SHP77 treated with DMSO at 0.1 percent for 48 hours (cell line): ENCODE measurements around the gene CROCC2.

ENCODE experiments used
- DNase-seq: peaks from one replicate; lab custom pipeline; 2025; lab: John Stamatoyannopoulos, UW

The CROCC2 gene

DNA sequence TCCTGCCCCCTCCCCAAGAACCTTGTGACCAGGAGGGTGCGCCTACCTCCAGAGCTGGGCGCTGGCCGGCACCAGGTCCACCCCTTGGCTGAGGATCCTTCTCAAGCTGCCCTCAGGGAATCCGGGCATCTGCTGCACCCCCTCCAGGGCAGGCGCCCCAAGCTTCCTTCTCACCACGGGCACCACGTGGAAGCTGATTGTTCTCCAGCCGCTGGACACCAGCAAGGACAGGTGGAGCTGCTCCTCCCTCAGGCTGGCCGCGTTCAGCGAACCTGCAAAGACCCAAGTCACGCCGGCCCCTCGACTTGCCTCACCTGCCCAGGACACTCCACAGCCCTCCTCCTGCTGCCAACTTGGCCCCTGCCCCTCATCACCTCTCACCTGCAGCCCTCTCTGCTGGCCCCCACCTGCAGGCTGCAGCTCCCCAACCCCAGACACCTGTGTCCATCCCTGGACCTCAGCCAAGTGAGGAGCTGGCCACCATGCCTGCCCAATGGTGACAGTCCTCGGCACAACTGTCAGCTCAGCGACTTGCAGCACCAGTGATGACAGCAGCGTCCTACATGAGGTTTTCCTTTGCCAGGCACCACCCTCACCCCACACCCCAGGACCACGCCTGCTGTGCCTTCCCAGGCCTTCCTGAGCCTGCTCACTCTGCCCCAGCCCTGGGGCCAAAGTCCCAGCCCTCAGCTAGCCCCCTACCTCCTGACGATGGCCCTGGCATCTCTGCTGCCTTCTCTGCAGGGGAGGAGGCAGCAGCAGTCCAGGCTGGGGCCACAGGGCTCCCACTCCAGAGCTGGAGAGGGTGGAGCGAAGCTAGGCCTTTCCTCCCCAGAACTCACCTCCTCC is 14.4 kb upstream of the CROCC2 start:
- no peak for DNase-seq

DNA sequence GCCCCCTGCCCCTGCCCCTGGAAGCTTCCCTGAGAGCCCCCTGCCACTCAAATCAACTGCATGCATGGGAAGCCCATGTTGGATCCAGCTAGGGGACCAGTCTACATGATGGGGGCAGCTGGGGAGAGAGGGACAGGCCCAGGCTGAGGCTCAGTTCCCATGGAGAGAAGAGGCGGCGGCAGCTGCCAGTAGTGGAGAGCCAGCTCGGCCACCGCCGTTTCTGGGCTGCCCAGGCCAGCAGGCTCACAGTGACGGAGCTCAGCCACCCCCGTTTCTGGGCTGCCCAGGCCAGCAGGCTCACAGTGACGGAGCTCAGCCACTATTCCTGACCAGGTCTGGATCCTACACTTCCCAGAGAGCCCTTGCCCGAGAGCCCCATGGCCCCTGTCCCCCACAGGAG is 13.8 kb upstream of the CROCC2 start:
- DNase-seq, result no peak

DNA sequence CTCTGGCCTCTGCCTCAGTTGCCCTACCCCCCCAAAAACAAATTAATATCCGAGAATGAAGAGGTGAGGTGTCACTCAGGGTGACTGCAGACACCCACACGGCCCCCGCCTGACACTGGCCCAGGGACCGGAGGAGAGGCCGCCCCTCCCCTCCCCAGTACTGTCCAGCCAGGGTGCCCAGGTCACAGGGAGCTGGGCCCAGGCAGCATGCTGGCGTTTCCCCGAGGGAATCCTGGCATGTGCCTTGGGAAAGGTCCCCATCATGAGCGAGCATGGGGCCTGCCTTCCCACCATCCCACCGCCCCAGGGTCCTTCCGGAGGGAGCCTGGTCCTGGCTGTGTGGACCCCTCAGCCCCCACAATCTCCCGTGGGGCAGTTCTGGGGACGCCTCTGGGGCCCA is 13.2 kb upstream of the CROCC2 start:
- no peak for DNase-seq

DNA sequence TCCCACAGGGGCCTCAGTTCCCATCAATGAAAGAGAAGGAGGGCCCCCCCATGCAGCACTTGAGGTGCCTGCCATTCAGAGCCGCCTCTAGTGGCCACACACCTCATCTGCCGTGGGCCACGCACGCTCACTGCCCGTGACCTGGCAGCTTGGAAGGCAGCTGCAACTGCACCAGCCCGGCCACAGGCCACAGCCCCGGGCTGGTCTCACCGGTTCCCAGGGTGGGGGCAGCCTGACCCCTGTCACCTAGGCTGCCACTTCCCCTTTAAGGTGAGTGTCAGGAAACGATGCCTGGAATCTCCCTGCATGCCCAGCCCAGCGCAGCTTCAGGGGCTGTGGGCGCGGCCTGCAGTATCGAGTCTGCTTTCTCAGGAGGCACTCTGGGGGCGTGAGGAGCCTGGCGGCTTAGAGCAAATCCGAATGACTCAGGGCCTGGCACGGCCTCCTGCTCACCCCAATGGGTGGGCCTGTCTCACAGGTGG is 12.7 kb upstream of the CROCC2 start:
- DNase-seq, result no peak

DNA sequence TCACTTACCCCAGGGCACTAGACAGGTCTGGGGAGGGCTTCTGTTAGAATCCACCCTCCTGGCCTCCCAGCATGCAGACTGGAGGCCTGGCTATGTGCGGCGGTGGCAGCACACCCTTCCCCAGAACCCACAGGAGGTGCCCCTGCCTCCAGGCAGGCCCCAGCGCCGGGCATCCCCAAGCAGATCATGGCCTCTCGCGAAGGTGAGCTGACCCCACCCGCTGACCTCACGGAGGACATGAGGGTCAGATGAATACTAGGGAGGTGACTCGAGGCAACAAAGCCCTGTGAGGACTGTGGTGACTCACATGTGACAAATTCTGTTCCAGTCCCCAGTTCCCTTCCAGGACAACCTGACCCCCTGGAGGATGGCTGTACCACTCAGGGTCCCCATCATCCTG is 12.1 kb upstream of the CROCC2 start:
- no peak for DNase-seq

DNA sequence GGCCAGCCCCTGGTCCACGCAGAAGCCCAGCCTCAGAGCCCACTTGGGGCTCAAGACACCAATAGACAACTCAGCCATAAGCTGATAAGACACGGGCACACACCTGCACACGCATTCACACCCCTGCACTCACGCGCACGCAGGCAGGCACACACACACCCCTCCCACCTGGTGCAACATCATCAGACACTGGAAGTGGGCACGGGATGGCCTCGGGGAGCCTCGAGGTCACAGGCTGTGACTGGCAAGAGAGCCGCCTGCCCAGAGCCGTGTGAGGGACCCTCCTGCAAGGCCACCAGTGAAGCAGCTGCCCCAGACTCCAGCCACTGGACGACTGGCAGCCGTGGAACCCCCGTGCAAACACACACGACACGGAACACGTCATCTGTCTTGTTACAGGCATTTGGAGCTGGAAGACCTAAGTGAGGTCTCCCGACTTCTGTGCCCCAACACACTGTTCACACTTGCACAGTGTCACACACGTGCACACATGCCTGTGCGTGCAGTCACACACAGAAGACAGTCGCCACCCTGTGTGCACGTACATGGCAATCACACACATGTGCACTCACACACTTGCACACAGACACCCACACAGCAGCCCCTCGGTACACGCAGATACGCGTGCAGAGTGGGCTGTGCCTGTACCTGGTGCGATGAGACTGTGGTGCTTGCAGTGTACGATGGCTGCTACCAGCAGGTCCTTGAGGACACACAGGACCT is 11.1 kb upstream of the CROCC2 start:
- no peak for DNase-seq

DNA sequence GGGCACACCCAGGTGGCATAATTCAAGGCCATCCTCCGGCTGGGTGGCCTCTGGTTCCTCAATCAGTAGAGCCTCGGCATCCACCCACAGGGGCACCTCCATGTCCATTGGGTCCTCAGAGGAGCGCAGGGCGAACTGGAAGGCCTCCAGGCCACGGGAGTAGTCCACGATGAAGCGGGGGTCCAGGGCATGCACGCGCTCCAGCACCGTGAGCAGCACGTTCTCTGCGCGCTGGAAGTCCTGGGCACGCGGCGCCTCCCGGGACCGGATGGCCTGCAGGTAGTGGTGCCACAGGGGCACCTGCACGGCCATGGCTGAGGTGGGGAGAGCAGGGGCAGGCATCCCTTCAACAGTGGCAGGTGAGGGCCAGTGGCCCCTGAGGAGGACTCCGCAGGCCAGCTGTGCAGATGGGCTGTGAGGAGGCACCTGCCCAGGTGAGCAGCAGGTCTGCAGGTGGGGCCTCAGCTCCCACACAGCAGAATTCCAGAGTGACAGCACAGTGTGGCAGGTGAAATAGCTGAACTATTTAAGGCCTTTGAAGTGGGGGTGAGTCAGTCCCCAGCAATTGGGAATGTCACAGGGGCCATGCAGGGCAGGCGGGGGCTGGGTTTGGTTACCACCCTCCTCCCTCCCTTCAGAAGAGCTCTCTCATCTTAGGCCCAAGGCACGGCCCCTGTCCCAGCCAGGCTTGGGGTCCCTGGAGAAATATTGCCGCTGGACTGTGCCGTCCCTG is 10.3 kb upstream of the CROCC2 start, which contains the start of gene MAB21L4:
MAB21L4 (minus strand) TSS at position 501 of the 733 bp plus-strand sequence; CDS start at position 342, 159 bp downstream.
- DNase-seq, result no peak

DNA sequence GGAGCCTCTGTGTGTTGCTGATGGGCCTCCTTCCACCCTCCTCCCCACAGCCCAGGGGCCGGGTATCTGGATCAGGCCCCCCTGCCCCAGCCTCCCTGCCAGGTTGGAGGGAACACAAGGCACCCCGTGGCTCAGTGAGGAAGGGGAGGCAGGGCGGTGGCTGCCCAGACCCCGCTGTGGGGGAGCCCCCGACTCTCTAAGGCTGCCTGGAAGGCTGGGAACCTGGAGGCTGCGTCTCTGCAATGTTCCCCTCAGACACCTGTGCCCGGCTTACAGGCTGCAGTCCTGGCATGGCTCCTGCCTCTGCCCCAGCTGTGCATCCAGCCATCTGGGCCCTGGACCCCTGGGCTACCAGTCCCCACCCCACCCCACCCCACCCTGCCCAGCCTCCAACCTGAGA is 9.7 kb upstream of the CROCC2 start:
- DNase-seq, result no peak

DNA sequence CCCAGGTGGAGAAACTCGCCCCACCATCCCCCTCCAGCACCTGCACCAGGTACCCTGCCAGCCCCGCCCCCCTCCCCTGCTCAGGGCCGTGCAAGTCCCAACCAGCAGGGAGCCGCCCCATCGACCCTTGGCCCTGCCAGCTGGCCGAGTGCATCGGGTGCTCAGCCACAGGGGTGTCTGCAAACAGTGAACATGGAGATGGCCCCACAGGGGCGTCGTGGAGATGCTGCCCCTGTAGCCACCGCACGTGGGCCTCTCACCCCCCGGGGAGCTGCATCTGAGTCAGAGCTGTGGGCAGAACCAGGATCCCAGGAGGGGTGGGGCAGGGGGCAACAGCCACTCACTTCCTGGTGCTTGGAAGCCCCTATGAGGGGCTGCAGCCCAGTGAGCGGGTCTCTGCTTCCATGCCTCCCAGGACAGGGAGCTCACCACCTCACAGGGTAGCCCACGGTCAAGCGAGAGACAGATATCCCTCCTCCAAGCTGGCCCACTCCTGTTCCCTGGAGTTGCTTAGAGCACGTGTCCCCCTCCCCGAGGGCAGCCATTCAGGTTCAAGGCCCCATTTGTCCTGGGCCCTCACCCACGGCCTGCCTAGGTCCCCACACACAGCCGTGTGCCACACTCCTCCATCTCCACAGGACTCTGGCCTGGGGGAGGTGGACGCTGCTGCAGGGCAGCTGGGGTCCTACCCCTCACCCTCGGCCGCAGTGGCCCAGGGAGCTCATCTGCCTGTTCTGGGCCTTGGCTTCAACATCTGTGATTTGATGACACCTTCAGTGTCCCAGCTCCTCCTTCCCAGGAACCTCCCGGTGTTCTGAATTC is 9.1 kb upstream of the CROCC2 start:
- no peak for DNase-seq

DNA sequence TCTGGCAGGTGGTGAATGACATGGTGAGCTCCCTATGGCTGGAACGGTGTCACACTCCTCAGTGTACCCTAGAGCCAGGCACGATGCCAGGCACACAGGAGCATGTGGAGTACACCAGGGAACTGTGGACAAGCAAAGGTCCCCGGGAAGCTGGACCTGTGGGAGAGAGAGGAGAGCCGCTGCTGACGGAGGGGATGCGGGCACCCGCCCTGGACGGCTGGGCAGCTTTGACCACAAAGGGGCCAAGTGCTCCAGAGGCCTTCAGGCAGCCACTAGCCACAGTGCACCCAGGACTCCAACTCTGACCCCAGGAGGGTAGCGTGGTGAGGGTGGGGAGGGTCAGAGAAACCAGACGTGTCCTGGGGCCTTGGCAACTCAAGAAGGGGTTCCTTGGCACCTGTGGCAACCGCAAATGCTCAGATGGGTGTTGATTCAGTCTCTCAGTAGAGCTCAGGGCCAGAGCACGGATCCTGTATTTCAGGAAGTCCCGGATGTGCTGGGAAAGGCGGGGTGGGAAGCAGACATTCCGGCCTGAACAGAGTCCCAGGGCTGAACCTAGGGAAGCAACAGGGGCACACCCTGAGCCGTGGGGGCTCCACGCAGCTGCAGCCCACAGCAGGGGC is 7.9 kb upstream of the CROCC2 start:
- DNase-seq, result no peak

DNA sequence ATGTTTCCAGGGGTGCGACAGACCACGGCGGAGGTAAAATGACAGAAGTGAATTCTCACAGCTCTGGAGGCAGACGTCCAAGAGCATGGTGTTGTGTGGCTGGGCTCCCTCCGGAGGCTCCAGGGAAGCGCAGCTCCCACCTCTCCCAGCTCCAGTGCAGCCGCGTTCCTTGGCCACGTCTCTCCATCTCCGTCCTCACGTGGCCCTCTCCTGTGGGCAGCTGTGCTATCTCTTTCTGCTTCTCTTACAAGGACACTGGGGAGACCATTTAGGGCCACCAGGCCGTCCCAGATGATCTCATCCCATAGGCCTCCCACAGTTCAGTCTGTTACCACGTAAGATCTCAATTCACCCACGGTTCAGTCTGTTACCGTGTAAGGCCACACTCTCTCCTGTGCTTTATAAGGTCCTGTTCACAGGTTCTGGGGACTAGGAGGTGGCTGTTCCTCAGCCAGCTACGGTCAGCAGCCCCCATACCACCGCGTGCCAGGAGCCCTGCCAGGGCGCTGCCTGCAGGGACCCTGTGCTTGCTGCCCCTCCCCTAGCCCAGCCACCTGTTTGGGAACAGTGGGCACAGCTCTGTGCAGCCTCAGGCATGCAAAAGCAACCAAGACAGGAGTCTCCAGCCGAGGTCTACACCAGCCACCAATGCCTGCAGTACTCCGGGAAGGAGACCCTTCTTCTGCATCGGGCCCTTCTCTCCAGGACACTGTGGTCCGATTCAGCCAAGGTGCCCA is 7.2 kb upstream of the CROCC2 start:
- DNase-seq, result no peak

DNA sequence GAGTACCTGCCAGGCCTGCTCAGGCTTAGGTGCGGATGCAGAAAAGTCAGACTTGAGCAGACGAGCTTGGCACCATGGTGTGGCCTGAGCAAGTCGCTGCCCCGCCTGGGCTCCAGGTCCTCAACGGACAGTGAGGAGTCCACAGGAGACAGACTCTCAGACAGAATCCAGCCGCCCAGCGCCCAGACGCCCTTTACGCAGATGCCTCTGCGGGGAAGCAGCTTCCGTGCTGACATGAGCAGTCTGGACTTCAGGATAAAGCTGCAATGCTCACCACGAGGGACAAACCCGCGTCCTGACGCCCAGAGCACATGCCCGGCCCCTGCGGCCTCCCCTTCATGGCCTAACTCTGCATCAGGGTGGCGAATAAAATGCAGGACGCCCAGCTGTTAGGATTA is 6.7 kb upstream of the CROCC2 start:
- no peak for DNase-seq

DNA sequence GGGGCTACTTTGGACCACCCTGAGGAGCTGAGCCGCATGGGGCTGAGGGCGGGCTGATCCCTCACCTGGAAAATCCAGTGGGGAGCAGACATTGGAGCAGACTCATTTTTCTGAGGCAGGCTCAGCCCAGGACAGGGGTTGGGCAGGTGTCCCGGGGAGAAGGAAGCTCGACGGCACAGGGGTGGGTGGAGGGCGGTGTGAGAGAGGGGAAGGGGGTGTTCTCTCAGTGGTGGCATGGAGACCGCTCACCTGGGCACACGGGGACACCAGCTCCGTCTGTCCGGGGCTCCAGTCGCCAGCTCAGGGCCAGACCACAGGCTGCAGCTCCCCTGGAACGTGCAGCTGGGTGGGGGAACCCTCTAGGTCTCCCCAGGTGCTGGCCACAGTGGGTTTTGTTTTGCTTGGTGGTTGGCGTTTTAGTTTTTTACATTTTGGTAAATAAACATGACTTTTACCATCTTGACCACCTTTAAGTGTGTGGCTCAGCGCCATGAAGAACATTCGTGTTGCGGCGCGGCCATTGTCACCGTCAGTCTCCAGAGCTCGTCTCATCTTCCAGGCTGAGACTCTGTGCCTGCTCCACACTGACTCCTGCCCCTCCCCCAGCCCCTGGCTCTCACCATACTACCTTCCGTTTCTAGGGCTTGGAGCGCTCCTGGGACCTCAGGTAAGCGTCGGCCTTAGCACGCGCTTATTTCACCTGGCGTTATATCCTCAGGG is 5.8 kb upstream of the CROCC2 start:
- DNase-seq, result no peak

DNA sequence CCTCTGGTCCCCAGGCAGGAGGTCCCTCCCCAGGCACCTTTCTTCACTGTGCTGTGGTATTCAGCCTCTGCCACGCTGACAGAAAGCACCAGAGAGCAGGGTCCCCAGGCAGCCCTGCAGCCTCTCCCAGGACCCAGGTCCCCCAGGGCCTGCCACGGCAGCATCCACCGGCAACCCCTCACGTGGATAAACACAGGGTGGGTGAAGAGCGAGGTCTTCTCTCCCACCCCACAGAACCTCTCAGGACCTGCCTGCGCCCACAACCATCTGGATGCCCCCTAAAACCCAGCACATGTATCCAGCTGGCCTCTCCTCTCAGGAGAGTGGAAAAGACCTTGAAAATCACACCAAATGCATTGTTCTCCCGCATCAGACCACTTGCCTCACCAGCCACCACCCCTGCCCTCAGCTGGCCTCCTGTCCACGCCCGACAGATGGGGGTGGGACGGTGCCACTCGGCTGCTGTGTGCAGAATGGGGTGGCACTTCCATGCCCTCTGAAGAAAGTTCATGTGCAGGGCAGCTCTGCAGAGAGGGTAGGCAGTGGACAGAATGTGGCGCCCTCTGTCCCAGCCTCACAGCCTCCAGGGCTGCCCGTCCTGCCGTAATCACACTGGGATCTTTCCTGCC is 4.0 kb upstream of the CROCC2 start:
- no peak for DNase-seq

DNA sequence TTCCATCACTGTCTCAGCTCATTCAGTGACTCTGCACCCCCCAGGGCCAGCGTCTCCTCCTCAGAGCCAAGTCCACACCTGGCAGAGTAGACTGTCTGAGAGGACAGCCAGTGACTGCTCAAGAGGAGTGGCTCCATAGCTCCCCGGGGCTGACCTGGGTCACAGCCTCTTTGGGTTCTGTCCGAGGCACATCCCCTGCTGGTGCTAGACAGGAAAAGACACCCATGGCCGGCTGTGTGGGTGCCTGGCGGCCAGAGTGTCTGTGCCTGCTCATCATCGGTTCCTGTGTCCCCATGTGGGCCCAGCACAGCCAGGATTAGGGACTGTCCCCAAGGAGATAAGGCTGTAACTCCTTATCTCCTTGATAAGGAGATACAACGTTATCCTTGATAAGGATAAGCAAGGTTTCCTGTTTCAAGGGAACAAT is 3.5 kb upstream of the CROCC2 start:
- no peak for DNase-seq

DNA sequence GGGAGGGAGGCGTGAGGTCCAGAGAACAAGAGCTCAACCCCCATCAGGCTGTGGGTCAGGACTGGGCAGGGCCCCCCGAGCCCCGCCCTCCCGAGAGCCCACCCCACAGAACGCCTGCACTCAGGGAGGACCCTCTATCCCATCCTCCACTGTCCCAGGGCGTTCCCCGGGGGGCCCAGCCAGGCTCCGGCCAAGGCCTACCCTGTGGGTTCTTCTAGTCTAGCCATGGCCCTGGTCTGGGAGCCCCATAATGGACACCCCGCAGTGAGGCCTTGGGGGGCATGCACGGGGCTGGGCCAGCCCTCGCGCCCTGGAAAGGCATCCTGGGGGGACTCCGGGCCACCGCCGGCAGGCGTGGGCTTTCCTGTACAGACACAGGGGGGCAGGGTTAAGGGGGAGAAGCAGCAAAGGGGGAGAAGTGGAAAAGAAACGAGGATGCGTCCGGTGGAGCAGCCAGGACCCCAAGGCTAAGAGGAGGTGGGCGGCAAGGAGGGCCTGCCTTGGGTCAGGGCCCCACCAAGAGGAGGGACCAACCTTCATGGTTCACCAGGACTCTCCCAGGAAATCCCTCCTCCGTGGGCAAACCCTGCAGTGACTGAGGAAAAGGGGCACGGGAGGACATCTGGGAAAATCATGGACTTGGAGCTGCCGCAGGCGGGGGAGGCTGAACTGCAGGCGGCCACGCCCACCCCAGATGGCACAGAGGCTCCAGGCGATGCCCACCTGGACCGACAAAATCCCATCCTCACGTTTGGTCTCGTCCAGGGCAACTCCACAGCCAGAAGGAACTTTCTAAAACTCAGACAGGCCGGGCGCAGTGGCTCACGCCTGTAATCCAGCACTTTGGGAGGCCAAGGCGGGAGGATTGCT is 2.7 kb upstream of the CROCC2 start:
- no peak for DNase-seq

DNA sequence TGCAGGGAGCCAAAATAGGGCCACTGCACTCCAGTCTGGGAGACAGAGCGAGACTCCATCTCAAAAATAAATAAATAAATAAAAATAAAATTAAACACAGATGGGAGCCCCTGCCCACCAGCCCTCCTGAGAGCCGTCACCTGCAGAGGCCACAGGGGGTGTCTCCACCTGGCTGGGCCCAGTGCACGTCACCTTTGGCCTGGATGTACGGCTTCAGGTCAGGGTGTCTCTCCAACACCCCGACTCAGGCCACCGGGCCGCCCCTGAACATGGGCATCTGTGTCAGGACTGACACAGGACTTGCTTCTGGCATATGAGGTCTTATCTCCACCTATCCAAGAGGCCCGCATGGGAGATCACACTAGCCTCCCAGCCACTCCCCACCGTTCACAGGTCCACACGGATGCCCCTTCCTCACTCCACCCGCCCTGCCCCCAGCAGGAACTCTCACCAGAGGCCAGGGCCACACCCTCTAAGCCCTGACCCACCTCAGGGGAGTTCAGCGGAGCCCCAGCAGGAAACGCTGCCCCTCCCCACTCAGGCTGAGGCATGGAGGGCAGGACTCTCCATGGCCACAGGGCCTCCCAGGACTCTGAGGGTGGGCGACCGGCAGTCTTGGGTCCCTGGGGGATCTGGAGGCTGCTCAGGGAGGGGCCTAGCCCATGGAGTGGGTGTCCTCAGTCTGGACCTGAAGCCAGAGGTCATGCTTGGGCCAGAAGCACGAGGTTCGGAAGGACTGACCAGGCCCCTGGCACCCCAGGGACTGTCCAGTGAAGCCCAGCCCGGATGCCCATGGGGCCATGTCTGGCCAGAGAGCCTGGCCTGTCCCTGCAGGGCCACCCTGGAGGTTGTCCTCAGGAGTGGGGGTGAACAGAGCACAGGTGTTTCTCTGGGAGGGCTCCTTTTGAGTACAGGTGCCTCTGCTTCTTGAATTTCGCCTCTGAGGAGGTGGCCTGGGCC is 1.6 kb upstream of the CROCC2 start:
- DNase-seq, result no peak
